Left lobe of liver (tissue), 2 donors: ENCODE results near the gene SLC25A29. TPM values are rescaled to one million over a fixed set of nuclear protein-coding genes. Genes with fewer than 3 reads are reported as not detected.
A peak's percentile ranks its signal among the peaks of the same experiment; 100 is the strongest.
"Not testable (repeated sequence)": the region's sequence is repeated elsewhere in the genome, so short reads cannot be mapped to it uniquely, and the experiment has no call there.

Experiments
- ATAC-seq: fragments of 200-7000 bp; cut with Tn5 transposase; one replicate; pipeline ENCODE4 v1.9.1; 2020; ENCODE audit warnings: mild to moderate bottlenecking, moderate library complexity
- DNase-seq: peaks from one replicate; pipeline ENCODE4 v3.0.0-alpha.2; 2020; ENCODE audit warnings: low spot score
- total RNA-seq: library from RNA; stranded (reverse); gene quantifications from one replicate; pipeline ENCODE4 v1.2.1, GENCODE V29; 2021
- donor health status: DM: no; HTN: no; CAD: no; lungs with moderate emphysema.
- donor health status: DM: no; HTN: yes; CAD: no.

The SLC25A29 gene, protein sequence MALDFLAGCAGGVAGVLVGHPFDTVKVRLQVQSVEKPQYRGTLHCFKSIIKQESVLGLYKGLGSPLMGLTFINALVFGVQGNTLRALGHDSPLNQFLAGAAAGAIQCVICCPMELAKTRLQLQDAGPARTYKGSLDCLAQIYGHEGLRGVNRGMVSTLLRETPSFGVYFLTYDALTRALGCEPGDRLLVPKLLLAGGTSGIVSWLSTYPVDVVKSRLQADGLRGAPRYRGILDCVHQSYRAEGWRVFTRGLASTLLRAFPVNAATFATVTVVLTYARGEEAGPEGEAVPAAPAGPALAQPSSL
- total RNA-seq = 34.1 TPM

DNA sequence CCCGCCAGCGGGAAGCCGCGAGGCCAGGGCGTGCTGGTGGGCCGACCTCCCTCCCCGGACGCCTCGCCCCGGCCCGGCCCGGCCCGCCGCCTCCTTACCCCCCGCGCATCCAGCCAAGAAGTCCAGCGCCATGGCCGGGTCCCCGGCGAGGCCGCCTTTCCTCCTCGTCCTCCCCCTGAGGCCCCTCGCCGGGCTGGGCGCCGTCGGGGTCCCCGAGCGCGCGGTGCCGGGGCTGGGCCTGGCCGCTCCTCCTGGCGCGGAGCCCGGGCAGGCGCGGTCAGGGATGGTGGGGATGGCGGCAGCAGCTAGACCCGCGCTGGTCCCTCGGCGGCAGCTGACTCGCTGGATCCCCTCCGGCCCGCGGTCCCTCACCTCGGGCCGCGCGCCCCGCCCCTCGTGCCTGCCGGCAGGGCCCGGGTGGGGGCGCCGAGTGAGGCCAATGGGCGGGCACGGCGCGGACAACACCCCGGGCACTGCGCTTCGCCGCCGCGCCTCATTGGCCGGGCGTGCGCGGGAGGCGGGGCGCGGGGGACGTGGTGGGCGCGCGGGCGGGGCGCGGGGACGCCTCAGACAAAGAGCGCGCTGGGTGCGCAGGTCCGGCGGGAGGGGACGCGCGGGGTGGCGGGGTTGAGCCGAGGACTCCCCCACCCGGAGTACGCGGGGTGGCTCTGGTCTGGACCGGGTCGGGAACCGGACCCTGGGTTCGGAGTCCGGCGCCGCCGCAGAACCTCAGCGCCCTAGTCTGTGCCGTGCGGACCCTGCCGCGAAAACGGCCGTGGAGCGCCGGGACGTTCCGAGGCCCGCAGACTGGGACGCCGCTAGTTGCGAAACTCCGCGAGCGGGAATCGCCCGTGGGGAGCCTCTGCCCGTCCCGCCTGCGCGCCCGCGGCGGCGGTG lies at the start of gene SLC25A29:
TSS of gene SLC25A29 (minus strand) at position 344 of the 897 bp plus-strand sequence. CDS start at position 132, 212 bp downstream.
- DNase-seq = peak; percentile 93
- peak; percentile 89 for ATAC-seq

DNA sequence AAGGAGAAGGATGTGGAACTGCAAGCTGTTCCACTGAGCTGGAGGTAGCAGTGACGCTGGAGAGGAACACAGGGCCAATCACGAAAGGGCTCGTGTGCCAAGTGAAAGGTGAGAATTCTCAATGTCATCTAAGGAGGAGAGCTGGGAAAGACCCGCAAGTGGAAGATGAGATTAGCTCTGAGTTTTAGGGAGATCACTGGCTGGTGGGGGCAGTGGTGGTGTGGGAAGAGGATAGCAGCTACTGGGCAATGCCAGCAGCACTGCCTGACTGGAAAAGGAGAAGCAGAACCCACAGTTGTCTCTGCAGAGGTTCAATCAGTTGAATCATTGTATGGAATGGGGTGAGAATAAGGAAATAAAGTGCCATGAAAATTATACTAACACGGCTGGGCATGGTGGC lies 44.7 kb upstream of the SLC25A29 start:
- no peak for DNase-seq
- ATAC-seq = no peak

DNA sequence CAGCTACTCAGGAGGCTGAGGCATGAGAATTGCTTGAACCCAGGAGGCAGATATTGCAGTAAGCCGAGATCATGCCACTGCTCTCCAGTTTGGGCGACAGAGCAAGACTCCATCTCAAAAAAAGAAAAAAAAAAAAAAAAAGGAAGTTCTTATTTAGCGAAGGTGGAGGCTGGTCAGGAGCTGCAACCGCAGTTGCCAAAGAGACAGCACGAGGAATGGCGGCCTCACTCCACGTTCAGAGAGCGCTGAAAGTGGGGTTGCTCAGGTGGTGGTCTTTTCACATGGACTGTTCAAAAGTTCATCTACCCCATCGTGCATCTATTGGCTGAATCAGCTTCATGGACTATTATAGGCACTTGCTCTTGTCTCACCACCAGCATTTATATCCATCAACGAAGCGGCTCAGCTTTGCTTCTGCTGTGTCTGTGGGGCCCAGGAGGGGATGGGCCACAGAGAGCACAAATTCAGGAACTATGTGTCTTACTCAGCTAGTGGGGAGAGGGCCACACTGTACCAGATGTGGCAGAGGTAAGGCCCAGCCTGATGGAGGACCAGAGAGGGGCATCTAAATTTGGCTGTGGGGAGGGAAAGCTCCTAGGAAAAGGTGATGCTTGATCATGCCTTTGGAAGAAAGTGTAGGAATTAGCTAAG lies 44.2 kb upstream of the SLC25A29 start:
- ATAC-seq = no peak

DNA sequence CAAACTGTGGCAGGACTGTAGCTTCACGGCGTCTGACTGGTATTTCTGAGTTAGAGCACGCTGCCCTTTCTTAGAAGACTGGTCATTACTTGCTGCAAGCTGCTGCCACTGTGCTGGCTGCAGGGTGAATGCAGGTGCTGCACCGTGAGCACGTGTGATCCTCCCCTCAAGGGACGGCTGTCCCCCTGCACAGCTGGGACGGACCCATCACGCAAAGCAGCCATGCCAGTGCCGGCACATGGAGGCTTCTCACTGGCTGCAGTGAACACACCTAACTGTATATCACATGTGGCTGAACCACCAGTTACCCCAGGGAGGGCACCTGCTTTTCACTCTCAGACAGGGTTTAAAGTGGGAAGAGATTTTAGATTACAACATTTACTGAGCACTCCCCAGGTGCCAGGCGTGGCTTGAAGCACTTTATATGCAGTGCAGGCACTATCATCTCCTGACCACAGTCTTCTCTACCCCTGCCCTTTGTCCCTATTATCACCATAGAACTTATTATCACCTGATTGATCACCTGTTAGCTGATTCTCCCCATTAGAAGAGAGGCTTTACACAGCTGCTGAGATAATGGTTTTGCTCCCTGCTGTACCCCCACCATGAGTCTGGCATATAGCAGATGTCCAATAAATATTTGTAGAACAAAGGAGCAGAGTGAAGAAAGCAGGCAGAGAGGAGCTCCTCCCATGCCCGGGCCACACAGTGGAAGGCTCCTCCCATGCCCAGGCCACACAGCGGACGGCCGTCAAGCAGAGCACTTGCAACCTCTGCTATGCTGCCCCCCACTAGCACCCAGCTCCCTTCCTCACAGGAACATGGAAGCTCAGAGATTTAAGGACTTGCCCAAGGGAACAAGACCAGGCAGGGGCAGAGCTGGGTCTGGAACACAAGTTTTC lies 42.8 kb upstream of the SLC25A29 start:
- DNase-seq (no peak), ATAC-seq (no peak)

More for the DNA sequence above, 44.2 kb upstream of the SLC25A29 start:
- DNase-seq = no peak

DNA sequence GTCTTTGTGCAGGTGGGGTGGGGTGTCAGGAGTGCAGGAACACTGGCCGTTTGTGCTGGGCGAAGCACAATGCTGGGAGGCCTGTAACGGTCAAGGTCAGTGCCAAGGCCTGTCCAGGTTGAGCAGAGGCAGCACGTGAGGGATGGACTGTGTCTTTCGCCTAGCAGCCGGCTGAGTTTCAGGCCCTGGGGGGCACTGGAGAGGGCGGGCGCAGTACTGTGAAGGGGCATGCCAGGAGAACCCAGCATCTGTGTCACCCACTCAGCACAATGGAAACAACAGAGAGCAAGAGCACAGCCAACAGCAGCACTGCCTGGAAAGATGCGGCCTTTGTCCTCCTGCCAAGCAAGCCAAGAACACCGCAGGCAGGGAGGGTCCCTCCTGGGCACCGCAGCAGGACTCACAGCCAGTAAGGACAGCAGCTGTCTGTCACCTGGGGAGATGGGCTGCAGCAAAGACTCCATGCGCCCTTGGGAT lies 42.0 kb upstream of the SLC25A29 start:
- ATAC-seq = no peak
- DNase-seq = no peak

DNA sequence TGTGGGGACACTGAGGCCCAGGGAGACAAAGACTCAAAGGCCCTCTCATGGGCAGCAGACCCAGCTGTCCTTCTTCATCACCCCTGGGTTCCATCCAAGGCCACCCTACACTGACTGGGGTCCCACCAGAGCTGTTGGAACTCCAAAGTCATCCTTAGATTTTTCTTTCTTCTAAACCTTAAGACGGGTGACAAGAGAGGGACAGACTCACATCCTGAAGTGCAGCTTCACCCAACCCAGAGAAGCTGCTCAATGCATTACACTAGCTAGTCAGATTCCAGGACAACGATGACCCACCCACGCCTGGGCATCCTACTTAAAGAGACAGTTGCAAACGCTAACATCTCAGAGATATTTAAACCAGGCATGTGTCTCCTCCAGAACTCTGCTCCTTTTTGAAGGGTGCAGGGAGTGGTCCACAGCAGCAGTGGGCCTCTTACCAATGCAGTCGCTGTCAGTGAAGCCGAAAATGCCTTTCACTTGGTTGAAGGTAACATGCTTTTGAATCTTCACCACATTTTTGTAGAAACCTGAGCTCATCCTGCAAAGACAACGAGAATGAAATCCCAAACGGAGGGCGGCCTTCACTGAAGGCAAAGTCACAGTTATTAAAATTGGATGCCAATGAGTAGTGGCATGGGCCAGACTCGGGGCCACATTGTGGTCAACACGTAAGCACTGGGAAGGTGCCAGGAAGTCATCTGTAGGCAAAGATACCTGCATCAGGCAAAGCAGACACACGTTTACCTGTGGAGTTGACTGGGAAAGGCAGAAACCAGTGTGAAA lies 40.3 kb upstream of the SLC25A29 start:
- ATAC-seq (no peak), DNase-seq (no peak)

DNA sequence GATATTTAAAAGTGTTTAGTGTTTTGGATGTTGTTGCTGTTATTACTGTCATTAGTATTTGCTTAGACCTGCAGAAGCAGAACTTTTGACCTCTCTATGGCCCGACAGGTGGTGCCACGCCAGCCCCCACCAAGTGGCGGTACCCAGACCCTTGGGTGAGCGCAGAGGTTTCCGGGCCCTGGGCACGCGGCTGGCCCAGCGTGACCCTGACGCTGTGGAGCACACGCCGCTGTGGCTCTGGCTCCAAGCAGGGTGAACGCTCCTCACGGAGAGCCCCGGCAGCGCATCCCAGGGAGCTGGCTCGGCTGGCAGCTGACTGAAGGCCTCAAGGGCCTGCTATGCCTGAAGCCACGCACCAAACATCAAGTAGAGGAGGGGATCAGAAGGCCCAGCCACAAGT lies 39.5 kb upstream of the SLC25A29 start:
- DNase-seq (no peak), ATAC-seq (no peak)

DNA sequence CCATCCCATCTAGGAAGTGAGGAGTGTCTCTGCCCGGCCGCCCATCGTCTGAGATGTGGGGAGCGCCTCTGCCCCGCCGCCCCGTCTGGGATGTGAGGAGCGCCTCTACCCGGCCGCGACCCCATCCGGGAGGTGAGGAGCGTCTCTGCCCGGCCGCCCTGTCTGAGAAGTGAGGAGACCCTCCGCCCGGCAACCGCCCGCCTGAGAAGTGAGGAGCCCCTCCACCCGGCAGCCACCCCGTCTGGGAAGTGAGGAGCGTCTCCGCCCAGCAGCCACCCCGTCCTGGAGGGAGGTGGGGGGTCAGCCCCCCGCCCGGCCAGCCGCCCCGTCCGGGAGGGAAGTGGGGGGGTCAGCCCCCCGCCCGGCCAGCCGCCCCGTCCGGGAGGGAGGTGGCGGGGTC lies 38.4 kb upstream of the SLC25A29 start:
- ATAC-seq, DNase-seq: not testable (repeated sequence)

DNA sequence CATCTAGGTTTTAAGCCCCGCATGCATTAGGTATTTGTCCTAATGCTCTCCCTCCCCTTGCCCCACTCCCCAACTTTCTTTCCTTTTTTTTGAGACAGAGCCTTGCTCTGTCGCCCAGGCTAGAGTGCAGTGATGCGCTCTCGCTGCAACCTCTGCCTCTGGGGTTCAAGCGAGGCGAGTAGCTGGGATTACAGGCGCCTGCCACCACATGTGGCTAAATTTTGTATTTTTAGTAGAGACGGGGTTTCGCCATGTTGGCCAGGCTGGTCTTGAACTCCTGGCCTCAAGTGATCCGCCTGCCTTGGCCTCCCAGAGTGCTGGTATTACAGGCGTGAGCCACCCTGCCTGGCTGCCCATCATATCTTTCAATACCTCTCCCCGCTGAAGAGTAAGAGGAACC lies 36.6 kb upstream of the SLC25A29 start:
- not testable (repeated sequence) for ATAC-seq

DNA sequence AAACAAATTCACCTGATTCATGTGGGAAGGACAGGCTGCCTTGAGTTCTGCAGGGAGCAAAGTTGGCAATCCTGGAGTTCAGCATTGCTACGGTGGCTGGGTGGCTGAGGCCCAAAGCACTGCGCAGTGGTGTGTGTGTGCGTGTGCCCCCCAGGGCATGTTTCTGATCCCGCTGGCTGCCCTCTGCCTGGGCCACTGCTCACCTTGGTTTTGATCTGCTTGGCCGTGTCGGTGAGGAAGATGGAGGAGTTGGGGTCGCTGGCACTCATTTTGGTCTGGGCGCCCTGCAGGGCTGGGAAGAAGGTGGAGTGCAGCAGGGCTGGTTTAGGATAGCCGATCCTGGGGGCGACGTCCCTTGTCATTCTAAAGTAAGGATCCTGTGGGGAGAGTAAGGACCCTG lies 36.0 kb upstream of the SLC25A29 start:
- DNase-seq (no peak), ATAC-seq (no peak)

More for the DNA sequence above, 36.6 kb upstream of the SLC25A29 start:
- DNase-seq = not testable (repeated sequence)

DNA sequence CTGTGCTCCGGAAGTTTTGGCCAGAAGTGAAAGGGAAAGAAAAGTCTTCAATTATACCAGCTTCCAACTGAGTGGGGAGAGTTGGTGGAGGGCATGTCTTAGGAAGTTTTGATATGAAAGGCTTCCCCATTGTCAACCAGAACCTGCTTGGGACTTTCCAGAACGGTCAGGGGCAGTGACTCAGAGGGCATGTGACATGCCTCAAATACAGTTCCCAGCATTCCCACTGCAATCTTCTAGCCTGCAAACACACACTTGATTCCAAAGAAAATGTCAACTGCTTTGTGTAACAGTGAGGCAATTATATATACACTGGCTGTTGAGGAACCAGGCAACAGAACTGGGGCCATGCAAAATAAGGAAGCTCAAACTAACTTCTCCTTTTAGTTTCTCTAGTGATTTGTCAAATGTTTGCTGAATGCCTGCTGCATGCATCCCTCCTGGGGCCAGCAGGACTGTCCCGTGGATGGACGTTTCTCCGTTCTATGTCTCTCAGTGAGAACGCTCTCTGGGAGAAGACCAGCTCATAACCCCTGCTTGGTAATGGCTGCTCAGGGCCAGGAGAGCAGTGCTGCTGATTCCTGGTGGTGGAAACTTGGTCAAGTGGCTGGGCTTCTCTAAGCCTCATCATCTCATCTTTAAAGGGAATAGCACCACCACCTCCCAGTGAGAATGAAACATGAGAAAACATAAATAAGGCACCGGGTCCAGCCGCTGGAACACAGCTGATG lies 35.2 kb upstream of the SLC25A29 start:
- DNase-seq (no peak), ATAC-seq (peak; percentile 63)

DNA sequence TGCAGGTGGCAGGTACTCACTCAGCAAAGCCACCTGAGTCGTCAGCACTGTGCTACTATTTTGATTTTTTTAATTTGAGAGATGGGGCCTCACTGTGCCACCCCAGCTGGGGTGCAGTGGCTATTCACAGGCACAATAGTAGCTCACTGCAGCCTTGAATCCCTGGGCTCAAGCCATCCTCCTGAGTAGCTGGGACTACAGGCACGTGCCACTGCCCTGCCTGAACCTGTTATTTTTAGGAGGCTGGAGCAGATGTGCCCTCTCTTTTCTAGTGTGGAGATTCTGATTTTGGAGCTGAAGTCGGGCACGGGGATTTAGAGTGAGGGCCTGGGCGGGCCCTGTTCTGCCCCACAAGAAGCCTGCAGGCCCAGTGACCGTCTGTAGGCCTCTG lies 34.2 kb upstream of the SLC25A29 start:
- ATAC-seq = no peak
- no peak for DNase-seq

DNA sequence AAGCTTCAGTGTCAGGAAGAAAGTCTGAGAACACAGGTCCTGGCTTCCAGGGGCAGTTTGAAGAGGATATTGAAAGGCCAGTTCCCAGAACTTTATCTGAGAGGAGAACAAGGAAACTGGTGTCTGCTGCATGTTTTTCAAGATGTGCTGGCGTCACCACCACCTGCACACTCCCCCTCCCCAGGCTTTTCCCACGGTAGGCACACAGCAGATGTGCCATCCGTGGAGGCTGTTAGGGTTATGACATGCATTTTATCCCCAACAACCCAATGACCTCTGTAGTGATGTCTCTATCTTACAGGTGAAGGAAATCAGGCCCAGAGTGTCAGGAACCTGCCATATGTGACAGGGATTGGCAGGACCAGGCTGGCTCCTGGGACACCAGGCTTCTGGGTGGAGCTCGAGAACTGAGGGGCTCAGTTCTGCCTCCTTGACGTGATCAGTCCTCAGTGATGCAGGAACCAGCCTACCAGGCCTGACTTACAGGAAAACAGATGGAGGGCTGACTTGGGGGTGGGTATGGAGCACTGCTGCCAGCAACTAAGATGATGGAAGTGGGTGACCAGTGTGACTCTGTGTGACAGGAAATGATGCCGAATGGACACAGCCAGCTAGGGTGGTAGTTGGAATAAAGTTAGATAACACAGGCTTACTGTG lies 33.6 kb upstream of the SLC25A29 start:
- ATAC-seq (no peak), DNase-seq (no peak)

DNA sequence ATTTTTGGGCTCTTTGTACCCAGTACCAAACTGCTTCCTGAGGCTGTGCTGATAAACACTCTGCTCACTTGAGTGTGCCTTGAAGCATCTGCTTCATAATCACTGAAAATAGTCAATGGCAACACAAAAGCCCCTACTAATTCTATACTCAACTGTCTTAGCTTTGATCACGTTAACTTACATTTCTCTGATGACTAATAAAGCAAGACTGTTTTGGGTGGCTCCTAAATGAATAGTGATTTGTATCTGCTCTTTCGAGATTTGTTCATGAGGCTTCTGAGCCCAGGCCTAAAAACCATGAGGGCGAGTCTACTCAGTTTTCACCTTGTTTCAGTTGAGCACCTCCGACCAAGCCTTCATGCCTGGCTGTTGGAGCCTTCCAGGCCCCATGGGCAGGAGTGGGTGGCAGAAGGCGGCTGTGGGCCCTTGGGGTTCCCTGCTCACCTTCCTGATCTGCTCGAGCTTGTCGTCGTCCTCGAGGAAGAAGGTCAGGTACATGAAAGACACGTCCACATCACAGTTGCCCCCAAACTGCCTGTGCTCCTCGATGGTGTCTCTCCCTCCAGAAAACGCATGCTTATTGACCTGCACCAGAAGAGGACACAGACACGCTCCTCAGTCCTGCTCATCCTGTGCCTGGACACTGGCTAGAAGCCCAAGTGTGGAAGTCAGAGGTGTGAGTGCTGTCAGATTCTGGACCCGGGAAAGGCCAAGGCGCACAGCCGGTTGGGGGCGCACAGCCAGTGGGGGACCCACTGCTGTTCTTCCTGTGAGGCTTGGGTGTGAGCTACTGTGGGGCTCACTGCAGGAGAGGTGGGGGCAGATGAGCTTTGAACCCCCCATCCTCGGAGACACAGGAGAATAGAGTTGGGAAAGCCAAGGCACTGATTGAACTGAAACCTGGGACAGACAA lies 30.6 kb upstream of the SLC25A29 start:
- no peak for ATAC-seq
- DNase-seq = no peak

DNA sequence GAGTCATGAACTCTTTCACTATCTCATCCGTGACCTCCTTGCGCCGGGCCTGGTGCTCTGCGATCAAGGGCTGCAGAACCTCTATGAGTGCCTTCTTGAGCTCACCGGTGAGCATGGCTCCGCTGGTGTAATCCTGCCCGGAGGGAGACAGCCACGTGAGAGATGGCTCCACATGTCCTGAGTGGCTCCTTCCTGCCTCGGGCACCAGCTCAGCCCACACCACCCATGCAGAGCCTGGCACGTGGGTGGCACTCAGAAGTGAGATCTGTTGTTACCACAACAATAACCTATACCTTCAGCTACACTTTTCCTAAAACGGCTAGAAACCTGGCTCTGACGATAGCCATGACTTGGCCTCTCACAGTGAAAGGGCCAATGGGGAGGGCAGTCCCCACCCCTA lies 28.7 kb upstream of the SLC25A29 start:
- DNase-seq (no peak), ATAC-seq (no peak)

DNA sequence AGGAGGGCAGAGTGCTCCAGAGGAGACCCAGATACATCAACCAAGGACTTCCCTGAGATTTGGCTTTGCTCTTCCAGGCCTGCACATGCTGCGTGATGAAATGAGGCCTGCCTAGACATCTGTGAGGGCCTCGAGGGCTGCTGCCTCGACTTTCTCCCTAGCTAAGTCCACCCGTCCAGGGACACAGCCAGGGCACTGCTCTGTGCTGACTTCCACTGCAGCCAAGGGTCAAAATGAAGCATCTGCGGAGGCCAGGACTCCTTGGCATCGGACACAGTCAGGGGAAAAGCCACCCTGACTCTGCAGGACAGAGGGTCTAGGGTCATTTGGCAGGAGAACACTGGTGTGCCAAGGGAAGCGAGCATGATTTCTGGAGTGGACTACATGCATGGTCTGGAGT lies 27.6 kb upstream of the SLC25A29 start:
- ATAC-seq = peak; percentile 7
- DNase-seq = no peak

DNA sequence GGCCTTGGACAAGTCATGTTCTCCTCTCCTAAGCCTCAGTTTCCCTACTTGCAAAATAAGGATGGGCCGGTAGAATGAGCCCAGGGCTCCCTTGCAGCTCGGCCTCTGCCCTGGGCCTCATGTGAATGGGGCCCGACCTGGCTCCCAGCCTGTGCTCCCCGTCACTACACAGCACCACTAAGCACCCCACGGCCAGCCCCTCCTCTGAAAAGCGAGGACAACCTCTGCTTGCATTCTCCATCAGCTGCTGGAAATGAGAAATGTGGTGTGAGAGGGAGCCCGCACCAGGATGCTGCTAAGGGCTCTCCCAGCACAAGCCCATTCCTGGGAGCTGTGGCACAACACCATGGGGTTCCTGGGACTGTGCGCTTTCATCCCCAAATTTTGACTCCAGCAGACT lies 27.1 kb upstream of the SLC25A29 start:
- ATAC-seq (peak; percentile 3), DNase-seq (no peak)
